SKM-1 treated with dmso at 0.1 percent for 144 hours (cell line): ENCODE data around the gene TBX10.

Experiments
- DNase-seq: peaks from one replicate; lab custom pipeline; 2025; ENCODE audit not compliant: unreplicated experiment; lab: John Stamatoyannopoulos, UW

The TBX10 gene

DNA sequence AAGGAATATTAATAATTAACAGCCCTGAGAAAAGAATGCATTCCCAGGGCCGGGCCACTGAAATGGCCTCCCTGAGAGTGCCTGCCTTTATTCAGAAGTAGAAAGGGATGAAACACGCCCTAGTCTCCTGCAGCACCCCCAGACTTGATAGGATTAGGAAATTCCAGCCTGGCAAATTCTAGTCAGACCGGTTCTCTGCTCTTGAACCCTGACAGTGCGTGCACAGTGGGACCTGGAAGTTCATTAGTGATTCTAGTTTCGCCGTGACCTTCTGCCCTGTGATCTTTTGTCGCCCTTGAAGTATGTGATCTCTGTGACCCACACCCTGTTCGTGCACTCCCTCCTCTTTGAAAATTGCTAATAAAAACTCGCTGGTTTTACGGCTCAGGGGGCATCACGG is 58.1 kb downstream of the TBX10 start:
- DNase-seq: no peak
